Measurements from ENCODE around the gene FAM177A1. TPM values are rescaled to one million over a fixed set of nuclear protein-coding genes. Genes with fewer than 3 reads are reported as not detected.

Gene FAM177A1
- total and polyA plus RNA-seq, 2 donors from 2014 or later, result 66.4 to 114 TPM

- TF ChIP-seq CTCF (IDR thresholded peaks at IDR 0.05; ENCODE audit: borderline replicate concordance, extremely low read depth, insufficient read depth), result no peak
- FAIRE-seq, result no peak
- no peak overlapping the region for H3K27ac ChIP-seq (ENCODE audit: low read depth in 2 of 2, low read length in 2 of 2)
- no peaks in the 10 kb centered on the region for H3K9me3 ChIP-seq (ENCODE audit: control insufficient read depth in 2 of 3, insufficient read depth in 1 of 3, low read length in 3 of 3)
- no peak overlapping the region for H3K4me3 ChIP-seq (ENCODE audit: low read length in 3 of 3)
- H3K9ac ChIP-seq (ENCODE audit: low read length in 3 of 3), result no peak overlapping the region
- DNase-seq, result no peak
- no peaks in the 10 kb centered on the region for H3K27me3 ChIP-seq (ENCODE audit: control insufficient read depth, insufficient read depth, low read length)
- H3K36me3 ChIP-seq (ENCODE audit: control insufficient read depth in 2 of 3, insufficient read depth in 3 of 3, low read length in 3 of 3), result peaks cover 11 to 21% (median 16%) of the 10 kb centered on the region in 3 donors
- intact Hi-C loops (cut with DNase I), result no loop called here
- no peaks in the 10 kb centered on the region for H3K4me1 ChIP-seq (ENCODE audit: control insufficient read depth in 2 of 3, insufficient read depth in 2 of 3, low read depth in 1 of 3, low read length in 3 of 3)
Measured at GRCh38 chr14:35112641-35113040, 66.6 kb downstream of the FAM177A1 start.

GRCh38 chr14:35113308-35113950 lies 67.4 kb downstream of the FAM177A1 start:
- Histone ChIP-seq H3K4me3 (ENCODE audit: low read length in 3 of 3) (no peak overlapping the region), H3K27ac (ENCODE audit: low read depth in 2 of 2, low read length in 2 of 2) (no peak overlapping the region), H3K27me3 (ENCODE audit: control insufficient read depth, insufficient read depth, low read length) (no peaks in the 10 kb centered on the region), H3K4me1 (ENCODE audit: control insufficient read depth in 2 of 3, insufficient read depth in 2 of 3, low read depth in 1 of 3, low read length in 3 of 3) (no peaks in the 10 kb centered on the region), H3K9me3 (ENCODE audit: control insufficient read depth in 2 of 3, insufficient read depth in 1 of 3, low read length in 3 of 3) (no peaks in the 10 kb centered on the region), H3K36me3 (ENCODE audit: control insufficient read depth in 2 of 3, insufficient read depth in 3 of 3, low read length in 3 of 3) (peaks cover 11 to 21% (median 16%) of the 10 kb centered on the region in 3 donors), H3K9ac (ENCODE audit: low read length in 3 of 3) (no peak overlapping the region)
- intact Hi-C loops (cut with DNase I), result no loop called here
- TF ChIP-seq CTCF (IDR thresholded peaks at IDR 0.05; ENCODE audit: borderline replicate concordance, extremely low read depth, insufficient read depth), result no peak
- no peak for DNase-seq
- FAIRE-seq, result no peak

- peaks cover 11 to 21% (median 16%) of the 10 kb centered on the region in 3 donors for H3K36me3 ChIP-seq (ENCODE audit: control insufficient read depth in 2 of 3, insufficient read depth in 3 of 3, low read length in 3 of 3)
- intact Hi-C loops (cut with DNase I), result no loop called here
- H3K9me3 ChIP-seq (ENCODE audit: control insufficient read depth in 2 of 3, insufficient read depth in 1 of 3, low read length in 3 of 3), result no peaks in the 10 kb centered on the region
- DNase-seq (no peak), FAIRE-seq (no peak)
- no peak overlapping the region for H3K27ac ChIP-seq (ENCODE audit: low read depth in 2 of 2, low read length in 2 of 2)
- H3K4me1 ChIP-seq (ENCODE audit: control insufficient read depth in 2 of 3, insufficient read depth in 2 of 3, low read depth in 1 of 3, low read length in 3 of 3), result no peaks in the 10 kb centered on the region
- no peaks in the 10 kb centered on the region for H3K27me3 ChIP-seq (ENCODE audit: control insufficient read depth, insufficient read depth, low read length)
- no peak overlapping the region for H3K4me3 ChIP-seq (ENCODE audit: low read length in 3 of 3)
- H3K9ac ChIP-seq (ENCODE audit: low read length in 3 of 3), result no peak overlapping the region
- no peak for TF ChIP-seq CTCF (IDR thresholded peaks at IDR 0.05; ENCODE audit: borderline replicate concordance, extremely low read depth, insufficient read depth)
Measured at GRCh38 chr14:35114036-35114435, 68.0 kb downstream of the FAM177A1 start.

- Histone ChIP-seq H3K9me3 (ENCODE audit: control insufficient read depth in 2 of 3, insufficient read depth in 1 of 3, low read length in 3 of 3) (no peaks in the 10 kb centered on the region), H3K9ac (ENCODE audit: low read length in 3 of 3) (no peak overlapping the region), H3K27me3 (ENCODE audit: control insufficient read depth, insufficient read depth, low read length) (no peaks in the 10 kb centered on the region), H3K27ac (ENCODE audit: low read depth in 2 of 2, low read length in 2 of 2) (no peak overlapping the region), H3K36me3 (ENCODE audit: control insufficient read depth in 2 of 3, insufficient read depth in 3 of 3, low read length in 3 of 3) (peaks cover 3 to 8% (median 6%) of the 10 kb centered on the region in 3 donors), H3K4me1 (ENCODE audit: control insufficient read depth in 2 of 3, insufficient read depth in 2 of 3, low read depth in 1 of 3, low read length in 3 of 3) (peaks cover 0 to 3% (median 0%) of the 10 kb centered on the region in 3 donors), H3K4me3 (ENCODE audit: low read length in 3 of 3) (no peak overlapping the region)
- FAIRE-seq, result no peak
- TF ChIP-seq CTCF (IDR thresholded peaks at IDR 0.05; ENCODE audit: borderline replicate concordance, extremely low read depth, insufficient read depth), result no peak
- no peak for DNase-seq
- intact Hi-C loops (cut with DNase I), result no loop called here
Measured at GRCh38 chr14:35116242-35116641, 70.2 kb downstream of the FAM177A1 start.
